ENCODE data around the gene NRL.

NRL gene

DNA sequence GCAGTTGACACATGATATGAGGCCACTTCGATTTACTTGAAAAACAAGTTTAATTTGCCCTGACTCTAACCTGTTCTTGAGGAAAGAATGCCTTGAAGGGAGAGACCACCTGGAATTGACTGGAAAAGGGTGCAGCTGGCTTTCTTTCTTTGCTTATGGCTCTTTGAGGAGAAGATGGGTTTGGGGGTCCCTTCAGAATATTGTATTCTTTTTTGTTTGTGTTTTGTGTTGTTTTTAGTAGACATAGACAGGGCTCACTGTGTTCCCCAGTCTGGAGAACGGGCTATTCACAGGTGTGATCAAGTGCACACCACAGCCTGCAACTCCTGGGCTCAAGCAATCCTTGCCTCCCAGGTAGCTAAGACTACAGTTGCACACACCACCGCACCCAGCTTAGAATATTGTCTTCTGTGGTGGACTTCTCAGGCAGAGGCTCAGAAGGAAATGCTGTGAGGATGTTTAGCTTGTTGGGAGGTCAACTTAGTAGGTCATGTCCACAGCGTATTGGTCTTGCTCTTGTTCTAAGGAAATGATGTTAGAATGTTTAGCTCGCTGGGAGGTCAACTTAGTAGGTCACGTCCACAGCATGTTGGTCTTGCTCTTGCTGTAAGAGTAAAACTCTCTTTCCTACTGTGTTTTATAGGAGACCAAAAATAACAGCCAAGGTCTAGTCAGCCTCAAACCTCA lies 1.5 kb upstream of the NRL start:
- TF ChIP-seq, protein P1, sequence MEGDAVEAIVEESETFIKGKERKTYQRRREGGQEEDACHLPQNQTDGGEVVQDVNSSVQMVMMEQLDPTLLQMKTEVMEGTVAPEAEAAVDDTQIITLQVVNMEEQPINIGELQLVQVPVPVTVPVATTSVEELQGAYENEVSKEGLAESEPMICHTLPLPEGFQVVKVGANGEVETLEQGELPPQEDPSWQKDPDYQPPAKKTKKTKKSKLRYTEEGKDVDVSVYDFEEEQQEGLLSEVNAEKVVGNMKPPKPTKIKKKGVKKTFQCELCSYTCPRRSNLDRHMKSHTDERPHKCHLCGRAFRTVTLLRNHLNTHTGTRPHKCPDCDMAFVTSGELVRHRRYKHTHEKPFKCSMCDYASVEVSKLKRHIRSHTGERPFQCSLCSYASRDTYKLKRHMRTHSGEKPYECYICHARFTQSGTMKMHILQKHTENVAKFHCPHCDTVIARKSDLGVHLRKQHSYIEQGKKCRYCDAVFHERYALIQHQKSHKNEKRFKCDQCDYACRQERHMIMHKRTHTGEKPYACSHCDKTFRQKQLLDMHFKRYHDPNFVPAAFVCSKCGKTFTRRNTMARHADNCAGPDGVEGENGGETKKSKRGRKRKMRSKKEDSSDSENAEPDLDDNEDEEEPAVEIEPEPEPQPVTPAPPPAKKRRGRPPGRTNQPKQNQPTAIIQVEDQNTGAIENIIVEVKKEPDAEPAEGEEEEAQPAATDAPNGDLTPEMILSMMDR (IDR thresholded peaks at IDR 0.05; ENCODE audit: insufficient read depth, low read depth, low read length, missing control alignments): no peak
- DNase-seq (ENCODE audit: low read depth): no peak
- peak overlapping the region; percentile 92 for H3K4me3 ChIP-seq (ENCODE audit: low read length)

DNA sequence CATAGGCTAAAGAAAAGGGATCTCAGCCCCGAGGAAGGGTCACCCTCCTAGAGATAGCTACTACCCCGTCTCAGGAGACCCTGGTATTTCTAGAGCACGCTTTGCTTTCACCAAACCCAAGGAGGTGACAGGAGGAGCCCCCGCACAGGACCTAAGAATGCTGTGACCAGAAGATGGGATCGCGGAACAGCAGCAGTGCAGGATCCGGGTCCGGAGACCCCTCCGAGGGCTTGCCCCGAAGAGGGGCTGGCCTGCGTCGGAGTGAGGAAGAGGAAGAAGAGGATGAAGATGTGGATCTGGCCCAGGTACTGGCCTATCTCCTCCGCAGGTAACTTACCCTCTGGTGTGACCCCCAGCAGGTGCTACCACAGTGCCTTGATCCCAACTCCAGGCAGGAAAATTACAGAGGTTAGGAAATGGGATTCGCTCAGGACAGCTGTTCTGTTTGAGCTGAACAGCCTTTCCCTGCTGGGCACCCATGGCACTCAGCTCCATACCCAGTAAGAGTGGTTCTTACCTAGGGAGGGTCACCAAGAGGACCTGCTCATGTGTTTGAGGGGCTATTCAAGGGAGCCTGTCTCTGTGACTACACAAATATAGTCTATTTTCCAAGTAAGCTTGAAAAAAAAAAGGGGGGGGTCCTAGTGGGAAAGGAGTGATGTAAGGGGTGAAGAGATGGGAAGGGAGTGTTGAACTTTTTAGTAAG lies 826 bp upstream of the NRL start:
- TF ChIP-seq, protein P1 (IDR thresholded peaks at IDR 0.05; ENCODE audit: insufficient read depth, low read depth, low read length, missing control alignments): no peak
- H3K4me3 ChIP-seq (ENCODE audit: low read length): peak overlapping the region; percentile 92
- DNase-seq (ENCODE audit: low read depth): no peak

DNA sequence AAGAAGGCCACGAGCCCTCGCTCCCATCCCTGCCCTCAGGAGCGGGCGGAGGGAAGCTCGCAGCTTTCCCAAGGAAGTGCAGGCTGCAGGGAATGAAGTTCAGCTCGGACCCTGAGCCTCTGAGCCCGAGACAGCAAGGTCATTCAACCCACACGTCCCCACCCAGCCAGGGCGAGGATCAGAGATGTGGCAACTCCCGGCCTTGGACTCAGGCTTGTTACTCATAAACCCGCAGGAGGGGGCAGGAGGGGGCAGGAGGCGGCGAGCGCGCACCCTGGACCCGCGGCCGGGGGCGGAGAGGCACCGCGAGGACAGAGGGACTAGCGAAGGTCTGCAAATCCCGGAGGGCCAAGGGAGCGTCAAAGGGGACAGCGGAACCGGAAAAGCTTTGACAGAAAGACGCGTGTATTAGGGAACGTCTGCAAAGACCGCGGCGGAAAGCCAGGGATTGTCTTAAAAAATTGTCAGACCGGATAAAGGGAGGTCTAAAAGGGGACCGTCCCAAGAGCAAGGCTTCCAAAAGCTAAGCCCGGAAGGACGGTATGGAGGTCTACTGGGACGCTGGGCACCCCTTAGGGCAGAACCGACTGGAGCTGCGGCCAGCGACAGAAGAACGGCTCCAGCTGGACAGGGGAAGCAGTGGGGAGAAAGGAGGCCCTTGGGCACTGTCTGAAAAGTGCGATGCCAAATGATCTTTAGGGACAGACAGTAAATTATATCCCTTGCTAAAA lies 783 bp downstream of the NRL start:
- DNase-seq (ENCODE audit: low read depth): peak; percentile 88
- TF ChIP-seq, protein P1 (IDR thresholded peaks at IDR 0.05; ENCODE audit: insufficient read depth, low read depth, low read length, missing control alignments): no peak
- peak overlapping the region; percentile 92 for H3K4me3 ChIP-seq (ENCODE audit: low read length)

DNA sequence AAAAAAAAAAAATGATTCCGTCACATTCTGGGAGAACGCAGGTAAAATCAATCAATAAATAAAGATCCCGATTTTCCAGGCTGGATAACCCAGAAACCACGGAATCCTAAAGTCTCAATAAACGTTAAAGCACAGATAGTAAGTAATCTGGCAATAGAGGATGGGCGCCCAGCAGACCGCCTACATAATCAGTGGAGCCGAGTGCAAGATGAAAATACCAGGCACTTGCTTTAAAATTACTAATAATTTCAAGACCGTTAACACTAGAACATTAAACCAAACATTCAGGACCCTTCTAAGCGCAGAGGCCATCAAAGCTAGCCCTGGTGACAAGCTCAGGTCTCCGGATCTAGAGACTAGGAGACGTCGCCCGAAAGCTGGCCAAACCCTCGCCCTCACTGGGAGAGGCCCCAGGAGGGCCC lies 1.4 kb downstream of the NRL start:
- TF ChIP-seq, protein P1 (IDR thresholded peaks at IDR 0.05; ENCODE audit: insufficient read depth, low read depth, low read length, missing control alignments): no peak
- peak overlapping the region; percentile 92 for H3K4me3 ChIP-seq (ENCODE audit: low read length)
- DNase-seq (ENCODE audit: low read depth): no peak

DNA sequence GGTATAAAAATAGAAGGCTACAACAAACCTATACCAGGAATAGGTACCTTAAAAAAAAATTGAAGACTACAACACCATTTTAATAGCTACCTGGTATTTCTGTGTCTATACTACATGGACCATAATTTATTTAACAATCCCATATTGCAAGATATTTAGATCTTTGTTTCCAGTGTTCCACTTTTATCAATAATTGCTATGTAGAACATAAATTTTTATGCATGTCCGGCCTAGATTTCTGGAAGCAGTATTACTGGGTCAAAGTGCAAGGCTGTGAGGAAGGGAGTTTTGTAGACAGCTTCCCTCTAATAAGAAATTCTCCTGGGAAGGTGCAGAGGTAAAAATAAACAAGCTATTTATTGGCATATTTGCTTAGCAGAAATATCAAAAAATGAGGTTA lies 4.2 kb downstream of the NRL start:
- TF ChIP-seq, protein P1 (IDR thresholded peaks at IDR 0.05; ENCODE audit: insufficient read depth, low read depth, low read length, missing control alignments): no peak
- no peak for DNase-seq (ENCODE audit: low read depth)

DNA sequence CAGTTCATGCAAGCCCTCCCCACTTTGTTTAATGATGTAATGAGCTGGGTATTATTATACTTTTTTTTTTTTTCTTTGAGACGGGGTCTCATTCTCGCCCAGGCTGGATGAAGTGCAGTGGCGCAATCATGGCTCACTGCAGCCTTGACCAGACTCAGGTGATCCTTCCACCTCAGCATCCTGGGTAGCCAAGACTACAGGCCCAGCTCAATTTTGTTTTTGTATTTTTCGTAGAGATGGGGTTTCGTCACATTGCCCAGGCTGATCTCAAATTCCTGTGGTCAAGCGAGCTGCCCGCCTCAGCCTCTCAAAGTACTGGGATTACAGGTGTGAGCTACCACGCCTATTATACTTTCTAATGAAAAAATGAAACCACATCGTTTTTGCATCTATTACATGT lies 4.7 kb downstream of the NRL start:
- TF ChIP-seq, protein P1 (IDR thresholded peaks at IDR 0.05; ENCODE audit: insufficient read depth, low read depth, low read length, missing control alignments): no peak
- DNase-seq (ENCODE audit: low read depth): peak; percentile 53
- H3K4me3 ChIP-seq (ENCODE audit: low read length): no peak overlapping the region

More for the DNA sequence above, 4.2 kb downstream of the NRL start:
- no peak overlapping the region for H3K4me3 ChIP-seq (ENCODE audit: low read length)
